GM18868 (cell line): ENCODE data around the gene ASB1.

Experiments
- ATAC-seq: cut with Tn5 transposase; IDR thresholded peaks from one replicate; pipeline ENCODE4 v1.9.1; 2021; ENCODE audit warnings: mild to moderate bottlenecking, moderate library complexity; ENCODE audit not compliant: unreplicated experiment

Gene ASB1

GRCh38 chr2:238464389-238464788, 37.7 kb downstream of the ASB1 start:
- ATAC-seq = no peak

- no peak for ATAC-seq
These were observed 38.9 kb downstream of the ASB1 start for GRCh38 chr2:238465487-238466242.

DNA sequence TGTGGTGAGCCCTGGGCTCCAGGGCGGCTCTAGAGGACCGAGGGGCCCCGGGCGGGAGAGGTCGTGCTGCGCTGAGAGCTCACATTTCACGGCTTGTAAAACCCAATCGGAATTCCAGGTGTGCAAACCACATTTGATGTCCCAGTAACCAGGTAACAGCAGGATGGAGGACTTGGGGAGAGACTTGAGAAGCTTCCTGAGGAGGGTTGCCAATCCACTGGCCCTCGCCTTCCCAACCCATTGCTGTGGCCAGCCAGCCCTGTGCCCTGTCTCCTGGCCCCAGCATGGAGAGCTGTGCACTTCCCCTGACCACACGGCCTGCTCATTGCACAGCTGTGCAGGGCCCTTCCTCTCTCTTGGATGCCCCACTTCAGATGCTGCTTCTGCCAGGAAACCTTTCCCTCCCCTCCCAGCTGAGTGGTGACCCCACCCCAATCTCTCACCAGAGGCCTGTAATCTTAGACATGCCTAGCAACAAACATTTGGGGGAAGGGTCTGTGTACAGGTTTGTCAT, 39.6 kb downstream of the ASB1 start:
- ATAC-seq = no peak

DNA sequence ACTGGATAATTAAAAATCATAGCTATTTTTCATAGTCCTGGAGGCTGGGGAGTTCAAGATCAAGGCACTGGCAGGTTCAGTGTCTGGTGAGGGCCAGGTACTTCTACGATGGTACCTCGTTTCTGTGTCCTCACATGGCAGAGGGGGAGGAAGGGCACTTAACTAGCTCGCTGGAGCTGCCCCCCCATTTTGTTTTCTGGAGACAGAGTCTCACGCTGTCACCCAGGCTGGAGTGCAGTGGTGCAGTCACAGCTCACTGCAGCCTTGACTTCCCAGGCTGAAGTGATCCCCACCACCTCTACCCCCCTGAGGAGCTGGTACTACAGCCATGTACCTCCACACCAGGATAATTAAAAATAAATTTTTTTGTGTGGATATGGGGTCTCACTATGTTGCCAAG, 40.3 kb downstream of the ASB1 start:
- ATAC-seq = no peak

GRCh38 chr2:238467792-238468191, 41.1 kb downstream of the ASB1 start:
- no peak for ATAC-seq

- no peak for ATAC-seq
These were observed 42.4 kb downstream of the ASB1 start for GRCh38 chr2:238469155-238469554.

- ATAC-seq = no peak
These were observed 46.3 kb downstream of the ASB1 start for GRCh38 chr2:238473014-238473413.

DNA sequence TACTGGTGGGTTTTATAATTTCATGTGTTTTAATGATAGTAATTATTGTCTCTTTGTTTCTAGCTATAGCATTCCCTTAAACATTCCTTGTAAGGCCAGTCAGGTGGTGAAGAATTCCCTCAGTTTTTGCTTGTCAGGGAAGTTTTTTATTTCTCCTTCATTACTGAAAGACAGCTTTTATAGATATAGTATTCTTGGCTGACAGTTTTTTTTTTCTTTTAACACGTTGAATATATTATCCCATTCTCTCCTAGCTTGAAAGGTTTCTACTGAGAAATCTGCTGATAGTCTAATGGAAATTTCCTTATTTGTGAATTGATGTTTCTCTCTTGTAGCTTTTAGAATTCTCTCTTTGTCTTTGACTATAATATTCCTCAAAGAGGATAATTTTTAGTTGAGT, 46.8 kb downstream of the ASB1 start:
- no peak for ATAC-seq

DNA sequence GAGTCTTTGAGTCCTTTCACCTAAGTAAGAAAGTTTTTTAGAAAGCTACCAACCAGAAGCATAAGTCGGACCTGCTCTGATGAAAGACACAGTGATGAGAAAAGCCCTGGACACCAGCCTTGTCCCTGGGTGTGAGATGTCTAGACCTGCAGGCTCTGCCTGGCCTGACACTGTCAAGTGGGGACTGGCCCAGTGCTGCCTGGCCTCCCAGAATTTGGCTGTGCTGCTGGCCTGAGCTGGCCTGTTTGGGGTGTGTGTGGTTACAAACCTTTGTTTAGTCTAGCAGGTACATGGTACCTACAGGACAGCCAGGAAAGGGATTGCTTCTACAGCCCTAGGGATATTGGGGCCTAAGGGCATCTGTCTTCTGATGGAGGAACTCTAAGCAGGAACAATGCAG, 48.3 kb downstream of the ASB1 start:
- no peak for ATAC-seq

DNA sequence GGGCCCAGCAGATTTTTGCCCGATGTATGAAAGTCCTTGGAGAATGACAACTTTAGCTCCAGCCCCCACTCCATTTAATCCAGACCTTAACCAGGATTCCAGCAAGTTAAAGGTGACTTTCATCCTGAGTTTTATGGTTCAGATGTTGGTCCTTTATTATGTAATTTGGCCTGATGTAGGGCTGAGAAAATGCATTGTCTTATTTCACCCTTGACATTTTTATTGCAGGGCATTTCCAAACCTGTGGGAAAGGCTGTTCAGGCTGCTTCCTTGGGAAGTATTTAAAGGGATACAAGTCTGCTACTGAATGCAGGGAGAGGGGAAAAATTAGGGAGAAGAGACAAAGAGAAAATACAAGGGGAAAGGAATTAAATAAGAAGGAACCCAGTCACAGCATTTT, 48.8 kb downstream of the ASB1 start:
- no peak for ATAC-seq

DNA sequence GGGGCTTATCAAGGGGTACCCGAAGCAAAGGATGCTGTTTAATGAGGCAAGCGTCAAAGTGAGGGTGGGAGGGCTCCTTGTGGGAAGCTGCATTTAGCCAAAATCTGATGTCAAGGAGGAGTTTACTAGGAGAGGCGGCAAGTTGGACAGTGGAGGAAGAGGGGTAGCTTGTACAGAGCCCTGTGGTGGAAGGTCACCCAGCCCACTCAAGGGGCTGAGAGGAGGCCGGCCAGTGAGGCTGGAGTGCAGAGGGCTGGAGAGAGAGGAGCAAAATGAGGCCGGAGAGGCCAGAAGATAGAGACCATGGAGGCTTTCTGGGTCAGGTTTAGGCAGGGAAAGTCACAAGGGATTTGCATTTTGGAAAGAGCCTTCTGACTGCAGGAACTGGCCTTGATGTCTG, 49.5 kb downstream of the ASB1 start:
- ATAC-seq = no peak

DNA sequence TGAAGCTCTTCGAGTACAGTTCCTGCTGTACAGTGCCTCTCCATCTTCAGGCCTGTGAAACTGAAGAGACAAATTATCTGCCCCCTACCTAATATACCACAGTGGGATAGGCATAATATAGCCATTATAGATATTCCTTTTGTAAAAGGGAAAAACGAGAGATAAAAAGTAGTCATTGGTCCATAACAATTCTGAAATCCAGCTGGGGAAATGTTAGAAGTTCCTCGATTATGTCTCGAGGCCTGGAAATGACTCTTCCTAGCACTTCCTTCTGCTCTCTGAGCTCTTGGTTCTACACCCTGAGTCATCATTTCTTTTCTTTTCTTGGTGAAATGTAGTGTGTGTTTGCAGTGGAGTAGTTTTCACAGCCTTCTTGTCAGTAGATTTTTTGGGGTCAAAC, 51.5 kb downstream of the ASB1 start:
- ATAC-seq = no peak

DNA sequence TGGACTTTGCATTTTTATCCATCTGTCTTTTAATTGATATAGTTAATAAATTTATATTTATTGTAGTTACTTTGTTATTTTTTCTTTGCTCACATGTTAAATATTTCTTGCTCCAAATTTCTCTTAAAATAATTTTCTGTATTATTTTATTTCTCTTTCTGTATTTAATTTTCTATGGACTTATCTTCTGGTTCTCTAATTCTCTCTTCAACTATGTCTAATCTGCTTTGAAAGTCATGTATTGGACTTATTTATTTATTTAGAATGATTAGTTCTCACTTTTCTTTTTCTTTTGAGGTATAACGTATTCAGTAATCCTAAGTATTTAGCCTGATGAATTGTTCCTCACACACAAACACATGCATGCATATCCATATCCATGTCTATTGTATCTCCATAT, 53.1 kb downstream of the ASB1 start:
- no peak for ATAC-seq

DNA sequence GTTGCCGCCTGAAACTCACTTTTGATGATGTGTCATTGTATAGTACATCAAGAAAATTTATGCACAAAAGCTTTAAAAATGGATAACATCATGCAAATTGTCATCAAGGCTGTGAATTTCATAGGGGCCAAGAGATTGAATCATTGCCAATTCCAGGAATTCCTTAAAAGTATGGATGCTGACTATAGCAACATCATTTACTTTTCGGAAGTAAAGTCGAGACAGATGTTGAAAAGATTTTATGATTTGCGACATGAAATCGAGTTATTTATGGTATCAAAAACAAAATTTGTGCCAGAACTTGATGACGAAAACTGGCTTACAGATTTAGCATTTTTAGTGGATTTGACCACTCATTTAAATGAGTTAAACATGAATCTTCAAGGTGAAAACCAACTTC, 56.3 kb downstream of the ASB1 start:
- ATAC-seq = no peak

- ATAC-seq = no peak
These were observed 56.9 kb downstream of the ASB1 start for GRCh38 chr2:238483656-238484055.

GRCh38 chr2:238484522-238485452, 58.1 kb downstream of the ASB1 start:
- no peak for ATAC-seq

GRCh38 chr2:238486123-238486848, 59.6 kb downstream of the ASB1 start:
- ATAC-seq = no peak

DNA sequence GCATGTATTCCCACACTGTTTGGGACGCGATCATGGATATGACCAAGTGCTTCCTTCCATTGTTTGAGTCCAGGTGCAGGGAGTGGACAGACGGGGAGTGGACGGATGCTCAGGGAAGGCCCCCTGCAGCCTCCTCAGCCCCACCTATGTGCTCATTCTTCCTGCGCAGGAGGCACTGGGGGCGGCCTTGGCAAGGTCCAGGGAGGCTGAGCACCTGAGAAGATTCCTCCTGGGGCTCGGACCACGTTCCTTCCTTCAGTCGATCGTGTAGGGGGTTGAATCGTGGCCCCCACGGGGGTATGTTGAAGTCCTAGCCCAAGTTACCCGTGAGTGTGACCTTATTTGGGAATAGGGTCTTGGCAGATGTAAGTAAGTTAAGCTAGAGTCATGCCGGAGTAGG, 60.4 kb downstream of the ASB1 start:
- no peak for ATAC-seq

GRCh38 chr2:238487652-238488346, 61.1 kb downstream of the ASB1 start:
- no peak for ATAC-seq

GRCh38 chr2:238488347-238488826, 61.7 kb downstream of the ASB1 start:
- ATAC-seq = no peak

DNA sequence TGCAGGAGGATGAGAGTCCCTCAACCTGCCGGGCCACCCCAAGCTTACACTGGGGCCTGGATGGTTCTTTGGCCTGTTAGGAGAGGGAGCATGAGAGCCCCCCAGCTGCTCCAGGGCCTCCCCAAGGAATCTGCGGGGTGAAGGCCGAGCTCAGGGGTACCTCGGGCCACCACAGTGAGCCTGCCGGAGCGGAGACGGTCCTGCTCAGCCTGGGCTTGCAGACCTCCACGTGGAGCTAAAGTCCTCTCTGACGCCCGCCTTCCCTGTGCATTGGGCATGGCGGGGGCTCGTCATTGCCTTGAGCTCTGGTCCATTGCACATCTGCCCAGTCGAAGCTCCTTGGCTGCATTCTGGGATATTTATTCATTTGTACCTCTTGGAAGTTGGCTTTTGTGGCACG, 62.7 kb downstream of the ASB1 start:
- ATAC-seq = no peak
